GM18951 (cell line): ENCODE measurements around the gene KCNH4.

Experiments
- POLR2A ChIP-seq: IDR thresholded peaks from 4 replicates; pipeline ENCODE4 v1.6.1; 2011; ENCODE audit warnings: mild to moderate bottlenecking; ENCODE audit not compliant: insufficient read length, insufficient read depth; ENCODE audit errors: extremely low read depth
- in situ Hi-C: fragments of 300-500 bp; cut with MboI; formaldehyde crosslinking; loops from one replicate; pipeline ENCODE4 v1.12.0; 2022; ENCODE audit warnings: low sequenced_read_pairs, mixed read lengths, inconsistent platforms; ENCODE audit not compliant: unreplicated experiment

KCNH4 gene

GRCh38 chr17:42202696-42203095, 21.8 kb upstream of the KCNH4 start:
- in situ Hi-C loops: no loop called here
- no peak for TF ChIP-seq POLR2A

- in situ Hi-C loops: no loop called here
- no peak for TF ChIP-seq POLR2A
These were observed 21.2 kb upstream of the KCNH4 start for GRCh38 chr17:42202159-42202558.

GRCh38 chr17:42201458-42201772, 20.5 kb upstream of the KCNH4 start:
- TF ChIP-seq POLR2A: no peak
- in situ Hi-C loops: no loop called here

- in situ Hi-C loops: no loop called here
- TF ChIP-seq POLR2A: no peak
These were observed 19.9 kb upstream of the KCNH4 start for GRCh38 chr17:42200706-42201457.

- in situ Hi-C loops: no loop called here
- TF ChIP-seq POLR2A: no peak
These were observed 18.6 kb upstream of the KCNH4 start for GRCh38 chr17:42199416-42200011.

GRCh38 chr17:42198897-42199296, 18.0 kb upstream of the KCNH4 start:
- TF ChIP-seq POLR2A: no peak
- in situ Hi-C loops: no loop called here

GRCh38 chr17:42197564-42198156, 16.7 kb upstream of the KCNH4 start:
- in situ Hi-C loops: no loop called here
- TF ChIP-seq POLR2A: no peak

GRCh38 chr17:42193969-42194899, 13.3 kb upstream of the KCNH4 start, which contains the start of gene GHDC:
TSS of gene GHDC (minus strand) at chr17:42194494. CDS start at chr17:42193581, 913 bp downstream.
- TF ChIP-seq POLR2A: peak; percentile 79
- in situ Hi-C loops: no loop called here

GRCh38 chr17:42193216-42193968, 12.4 kb upstream of the KCNH4 start:
- in situ Hi-C loops: no loop called here
- no peak for TF ChIP-seq POLR2A

GRCh38 chr17:42192189-42193126, 11.5 kb upstream of the KCNH4 start:
- no peak for TF ChIP-seq POLR2A
- in situ Hi-C loops: no loop called here

- TF ChIP-seq POLR2A: no peak
These were observed 10.3 kb upstream of the KCNH4 start for GRCh38 chr17:42191275-42191608.

More at GRCh38 chr17:42191275-42191608, 10.3 kb upstream of the KCNH4 start:
- in situ Hi-C loops: no loop called here
